HFF-Myc (cell line): ENCODE measurements around the gene SPRY4.
"Not testable (repeated sequence)": the region's sequence is repeated elsewhere in the genome, so short reads cannot be mapped to it uniquely, and the experiment has no call there.

Source experiments
- DNase-seq: peaks from one replicate; pipeline ENCODE4 v3.0.0-alpha.2; 2011; ENCODE audit warnings: low read depth; ENCODE audit errors: extremely low read depth
- H3K4me3 ChIP-seq: replicated peaks from 2 replicates; pipeline ENCODE4 v1.5.1; 2011; ENCODE audit warnings: low read depth, mild to moderate bottlenecking, control low read depth, low read length
- TF ChIP-seq, protein P1 (sequence below): IDR thresholded peaks from 2 replicates; pipeline ENCODE4 v1.5.1; 2012; ENCODE audit warnings: mild to moderate bottlenecking, low read depth, low read length, control low read depth; ENCODE audit errors: missing control alignments

SPRY4 gene, protein sequence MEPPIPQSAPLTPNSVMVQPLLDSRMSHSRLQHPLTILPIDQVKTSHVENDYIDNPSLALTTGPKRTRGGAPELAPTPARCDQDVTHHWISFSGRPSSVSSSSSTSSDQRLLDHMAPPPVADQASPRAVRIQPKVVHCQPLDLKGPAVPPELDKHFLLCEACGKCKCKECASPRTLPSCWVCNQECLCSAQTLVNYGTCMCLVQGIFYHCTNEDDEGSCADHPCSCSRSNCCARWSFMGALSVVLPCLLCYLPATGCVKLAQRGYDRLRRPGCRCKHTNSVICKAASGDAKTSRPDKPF

DNA sequence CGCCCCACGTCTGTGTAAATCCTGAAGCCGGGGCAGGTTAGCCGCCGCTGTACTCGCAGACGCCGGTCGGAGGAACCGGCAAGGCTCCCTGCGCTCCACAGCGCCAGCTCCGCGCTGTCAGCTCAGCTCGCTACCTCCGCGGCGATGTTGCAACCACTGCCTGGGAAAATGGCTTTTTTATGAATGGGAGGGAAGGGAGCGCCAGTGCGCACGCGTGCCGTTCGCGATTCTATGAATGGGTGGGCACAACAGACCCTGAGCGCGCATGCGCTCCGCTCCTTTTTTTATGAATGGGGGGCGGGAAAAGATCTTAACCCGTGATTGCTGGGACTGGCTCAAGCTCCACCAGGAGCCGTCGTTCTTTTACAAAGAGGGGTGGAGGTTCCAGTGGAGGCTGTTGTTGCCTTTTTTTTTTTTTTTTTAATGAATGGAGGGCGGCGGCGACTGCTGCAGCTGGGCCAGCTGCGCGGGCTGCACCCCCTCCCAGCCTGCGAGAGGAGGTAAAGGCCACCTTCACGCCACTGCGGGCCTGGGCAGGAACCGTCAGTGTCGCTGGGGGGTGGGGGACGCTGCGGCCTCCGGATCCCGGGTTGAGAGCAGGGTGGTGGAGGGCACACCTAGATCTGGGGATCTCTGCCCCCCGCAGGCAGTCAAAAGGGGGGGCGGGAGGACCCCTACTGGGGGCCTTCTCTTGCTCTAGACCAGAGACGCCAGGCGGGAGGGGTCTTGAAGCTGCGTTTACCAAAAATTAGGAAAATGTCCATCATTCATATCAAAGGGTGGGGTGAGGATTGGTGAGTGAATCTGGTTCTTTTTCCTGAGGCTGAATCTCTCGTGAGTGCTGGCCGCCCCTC, at the start of gene SPRY4:
Gene SPRY4, minus strand, starts transcription at position 151 of the 854 bp plus-strand sequence. CDS start 9,913 bp downstream, outside the sequence.
- TF ChIP-seq, protein P1, sequence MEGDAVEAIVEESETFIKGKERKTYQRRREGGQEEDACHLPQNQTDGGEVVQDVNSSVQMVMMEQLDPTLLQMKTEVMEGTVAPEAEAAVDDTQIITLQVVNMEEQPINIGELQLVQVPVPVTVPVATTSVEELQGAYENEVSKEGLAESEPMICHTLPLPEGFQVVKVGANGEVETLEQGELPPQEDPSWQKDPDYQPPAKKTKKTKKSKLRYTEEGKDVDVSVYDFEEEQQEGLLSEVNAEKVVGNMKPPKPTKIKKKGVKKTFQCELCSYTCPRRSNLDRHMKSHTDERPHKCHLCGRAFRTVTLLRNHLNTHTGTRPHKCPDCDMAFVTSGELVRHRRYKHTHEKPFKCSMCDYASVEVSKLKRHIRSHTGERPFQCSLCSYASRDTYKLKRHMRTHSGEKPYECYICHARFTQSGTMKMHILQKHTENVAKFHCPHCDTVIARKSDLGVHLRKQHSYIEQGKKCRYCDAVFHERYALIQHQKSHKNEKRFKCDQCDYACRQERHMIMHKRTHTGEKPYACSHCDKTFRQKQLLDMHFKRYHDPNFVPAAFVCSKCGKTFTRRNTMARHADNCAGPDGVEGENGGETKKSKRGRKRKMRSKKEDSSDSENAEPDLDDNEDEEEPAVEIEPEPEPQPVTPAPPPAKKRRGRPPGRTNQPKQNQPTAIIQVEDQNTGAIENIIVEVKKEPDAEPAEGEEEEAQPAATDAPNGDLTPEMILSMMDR = peak; percentile 3
- peak within 1 kb of the TSS; percentile 98 for H3K4me3 ChIP-seq
- DNase-seq = peak; percentile 96

DNA sequence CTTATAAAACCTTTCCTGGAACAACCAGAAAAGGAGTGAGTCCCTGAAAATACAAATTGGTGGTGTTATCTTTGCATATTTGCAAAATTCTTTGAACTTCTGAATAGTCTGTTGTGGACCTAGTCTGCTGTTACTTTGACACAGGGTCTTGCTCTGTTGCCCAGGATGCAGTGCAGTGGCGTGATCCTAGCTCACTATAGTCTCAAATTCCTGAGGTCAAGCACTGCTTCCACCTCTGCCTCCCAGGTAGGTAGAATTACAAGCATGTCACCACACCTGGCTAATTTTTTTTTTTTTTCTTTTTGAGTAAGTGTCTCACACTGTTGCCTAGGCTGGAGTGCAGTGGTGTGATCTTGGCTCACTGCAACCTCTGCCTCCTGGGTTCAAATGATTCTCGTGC, 43.7 kb upstream of the SPRY4 start:
- TF ChIP-seq, protein P1 = no peak
- no peak overlapping the region for H3K4me3 ChIP-seq
- DNase-seq = no peak

DNA sequence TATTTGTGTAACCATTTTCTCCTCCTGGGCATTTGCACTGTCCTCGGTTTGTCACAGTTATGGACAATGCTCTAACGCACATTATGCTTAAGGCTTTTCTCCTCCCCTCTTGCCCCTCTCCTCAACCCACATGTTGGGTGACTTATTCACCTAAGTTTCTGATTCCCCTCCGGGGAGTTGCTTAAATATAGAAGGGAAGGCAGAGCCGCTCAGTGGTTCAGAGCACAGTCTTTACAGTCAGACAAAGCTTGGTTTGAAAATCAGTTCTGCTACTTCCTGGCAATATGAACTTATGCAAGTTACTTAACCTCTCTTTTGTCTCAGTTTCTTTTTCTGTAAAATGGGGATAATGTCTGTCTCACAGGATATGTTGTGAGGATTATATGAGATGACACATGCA, 41.2 kb upstream of the SPRY4 start:
- H3K4me3 ChIP-seq = no peak overlapping the region
- DNase-seq = no peak
- TF ChIP-seq, protein P1 = no peak

DNA sequence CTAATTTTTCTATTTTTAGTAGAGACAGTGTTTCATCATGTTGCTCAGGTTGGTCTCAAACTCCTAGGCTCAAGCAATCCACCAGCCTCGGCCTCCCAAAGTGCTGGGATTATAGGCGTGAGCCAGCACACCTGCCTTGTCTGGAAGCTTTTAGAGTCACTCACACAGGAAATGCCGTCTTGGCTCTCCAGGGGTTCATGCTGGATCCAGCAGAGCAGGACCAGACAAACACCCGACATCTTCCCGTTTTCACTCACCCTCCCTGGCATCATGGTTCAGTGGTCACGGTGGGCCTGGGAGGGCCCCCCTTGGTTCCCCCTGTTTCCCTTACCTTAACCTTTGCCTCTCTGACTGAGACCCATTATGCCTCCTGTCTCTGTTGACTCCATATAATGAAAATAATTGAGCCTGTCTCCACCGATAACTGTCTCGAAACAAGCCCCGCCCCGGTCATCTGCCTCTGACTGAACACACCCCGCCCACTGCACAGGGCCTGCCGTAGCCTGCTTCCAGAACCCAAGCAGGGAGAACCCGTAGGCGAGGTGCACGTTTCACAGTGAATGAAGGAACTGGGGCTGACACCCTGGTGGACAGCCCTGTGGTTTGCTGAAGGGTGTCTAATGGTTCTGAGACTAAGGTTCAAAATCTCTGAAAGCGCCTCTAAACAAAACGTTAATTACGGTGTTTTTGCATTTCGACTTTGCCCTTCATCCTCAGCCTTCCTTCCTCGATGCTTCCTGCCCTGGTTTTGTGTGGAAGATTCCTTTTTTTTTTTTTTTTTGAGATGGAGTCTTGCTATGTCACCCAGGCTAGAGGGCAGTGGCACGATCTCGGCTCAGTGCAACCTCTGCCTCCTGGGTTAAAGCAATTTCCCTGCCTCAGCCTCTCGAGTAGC, 39.7 kb upstream of the SPRY4 start:
- TF ChIP-seq, protein P1 = no peak
- no peak overlapping the region for H3K4me3 ChIP-seq
- no peak for DNase-seq

DNA sequence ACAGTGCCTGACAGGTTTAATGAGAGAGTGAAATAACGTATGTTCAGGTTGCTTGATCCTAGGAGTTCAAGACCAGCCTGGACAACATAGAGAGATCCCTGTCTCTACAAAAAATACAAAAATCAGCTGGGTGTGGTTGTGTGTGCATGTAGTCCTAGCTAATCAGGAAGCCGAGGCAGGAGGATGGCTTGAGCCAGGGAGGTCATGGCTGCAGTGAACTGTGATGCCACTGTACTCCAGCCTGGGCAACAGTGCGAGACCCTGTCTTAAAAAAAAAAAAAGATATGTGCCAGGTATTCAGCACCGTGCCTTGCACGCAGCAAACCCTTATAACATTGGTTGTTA, 38.8 kb upstream of the SPRY4 start:
- DNase-seq = no peak
- TF ChIP-seq, protein P1 = no peak
- H3K4me3 ChIP-seq = no peak overlapping the region

DNA sequence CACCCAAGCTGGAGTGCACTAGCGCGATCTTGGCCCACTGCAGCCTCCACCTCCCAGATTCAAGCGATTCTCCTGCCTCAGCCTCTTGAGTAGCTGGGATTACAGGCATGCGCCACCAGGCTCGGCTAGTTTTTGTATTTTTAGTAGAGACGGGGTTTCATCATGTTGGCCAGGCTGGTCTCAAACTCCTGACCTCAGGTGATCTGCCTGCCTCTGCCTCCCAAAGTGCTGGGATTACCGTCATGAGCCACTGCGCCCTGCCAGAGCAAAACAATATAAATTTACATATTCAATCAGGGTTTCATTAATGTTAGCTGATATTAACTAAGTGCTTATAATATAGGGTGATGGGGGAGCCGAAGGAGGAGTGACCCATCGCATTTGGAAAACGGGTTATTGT, 37.4 kb upstream of the SPRY4 start:
- DNase-seq, H3K4me3 ChIP-seq: not testable (repeated sequence)
